MCF 10A (cell line): Measurements from ENCODE around the gene GPR78. TPM values are rescaled to one million over a fixed set of nuclear protein-coding genes. Genes with fewer than 3 reads are reported as not detected.

Source experiments
- BruUV-seq: library from RNA; stranded (reverse); fragments of 400-500 nt; replicated peaks from 2 replicates; lab custom pipeline; 2021; lab: Mats Ljungman, UMichigan
- CTCF ChIA-PET: fragments of 300-600 bp; sonication (Branson Sonifier 250); formaldehyde crosslinking; extraction: SDS; loops from one replicate; lab custom pipeline; 2021; ENCODE audit warnings: antibody characterized with exemption, inconsistent platforms; lab: Yijun Ruan, JAX
- POLR2A ChIA-PET: fragments of 300-600, 350-650 bp; sonication (Branson Sonifier 250); formaldehyde crosslinking; extraction: SDS; loops from one replicate; lab custom pipeline; 2020; ENCODE audit warnings: antibody characterized with exemption, inconsistent platforms; lab: Yijun Ruan, JAX
- DNase-seq: peaks from one replicate; pipeline ENCODE4 v3.0.0-alpha.2; 2018; ENCODE audit not compliant: unreplicated experiment
- H3K27ac Mint-ChIP-seq: one replicate; pipeline ENCODE4 v1.8.0; 2022; ENCODE audit warnings: mild to moderate bottlenecking, low read depth, mixed read lengths; ENCODE audit not compliant: unreplicated experiment
- H3K27me3 Mint-ChIP-seq: one replicate; pipeline ENCODE4 v1.8.0; 2022; ENCODE audit warnings: mixed read lengths; ENCODE audit not compliant: insufficient read depth, unreplicated experiment
- H3K36me3 Mint-ChIP-seq: one replicate; pipeline ENCODE4 v1.8.0; 2022; ENCODE audit warnings: mild to moderate bottlenecking, moderate library complexity, mixed read lengths; ENCODE audit not compliant: insufficient read depth, unreplicated experiment
- H3K4me1 Mint-ChIP-seq: one replicate; pipeline ENCODE4 v1.8.0; 2022; ENCODE audit warnings: mixed read lengths; ENCODE audit not compliant: insufficient read depth, unreplicated experiment
- H3K4me3 Mint-ChIP-seq: one replicate; pipeline ENCODE4 v1.8.0; 2022; ENCODE audit warnings: mild to moderate bottlenecking, moderate library complexity, mixed read lengths; ENCODE audit not compliant: unreplicated experiment
- H3K9me3 Mint-ChIP-seq: one replicate; pipeline ENCODE4 v1.8.0; 2022; ENCODE audit warnings: mixed read lengths; ENCODE audit not compliant: unreplicated experiment
- CTCF ChIP-seq: fragments of 200-600 bp; IDR thresholded peaks from one replicate; pipeline ENCODE4 v1.8.0; 2022; ENCODE audit warnings: antibody characterized with exemption, mild to moderate bottlenecking; ENCODE audit not compliant: unreplicated experiment
- intact Hi-C: fragments of 100-400 bp; cut with micrococcal nuclease; formaldehyde crosslinking; loops from 2 replicates; pipeline ENCODE4 v1.14.1; 2022
- total RNA-seq: library from RNA; stranded (reverse); gene quantifications from 2 replicates; pipeline ENCODE4 v1.2.3, GENCODE V29; 2022

The GPR78 gene
- total RNA-seq, 1 experiment from 2014 or later, result not detected

GRCh38 chr4:8549352-8549931 lies 30.8 kb upstream of the GPR78 start:
- H3K36me3 Mint-ChIP-seq, result no peaks in the 10 kb centered on the region
- DNase-seq, result no peak
- no peak for TF ChIP-seq CTCF
- H3K9me3 Mint-ChIP-seq, result no peaks in the 10 kb centered on the region
- no peak overlapping the region for H3K4me3 Mint-ChIP-seq
- no peak overlapping the region for H3K27ac Mint-ChIP-seq
- no peaks in the 10 kb centered on the region for H3K27me3 Mint-ChIP-seq
- intact Hi-C loops, result no loop called here
- H3K4me1 Mint-ChIP-seq, result peaks cover 6% of the 10 kb centered on the region
- POLR2A ChIA-PET, result no interaction called here
- CTCF ChIA-PET, result interaction anchor here (0.6 to 1.0 kb wide), 2 partner anchors 38 to 368 kb away, joined by 3 read pairs; no protein-coding TSS in a partner anchor
- no TSS peak for BruUV-seq

GRCh38 chr4:8550691-8551090 lies 29.5 kb upstream of the GPR78 start:
- no peak overlapping the region for H3K27ac Mint-ChIP-seq
- peaks cover 6% of the 10 kb centered on the region for H3K4me1 Mint-ChIP-seq
- H3K4me3 Mint-ChIP-seq, result no peak overlapping the region
- intact Hi-C loops, result no loop called here
- no TSS peak for BruUV-seq
- POLR2A ChIA-PET, result no interaction called here
- CTCF ChIA-PET, result interaction anchor here (0.6 kb wide), 2 partner anchors 24 to 94 kb away, joined by 3 read pairs; no protein-coding TSS in a partner anchor
- H3K36me3 Mint-ChIP-seq, result no peaks in the 10 kb centered on the region
- no peaks in the 10 kb centered on the region for H3K9me3 Mint-ChIP-seq
- no peak for TF ChIP-seq CTCF
- no peaks in the 10 kb centered on the region for H3K27me3 Mint-ChIP-seq
- no peak for DNase-seq

- no peaks in the 10 kb centered on the region for H3K36me3 Mint-ChIP-seq
- no peaks in the 10 kb centered on the region for H3K9me3 Mint-ChIP-seq
- H3K4me3 Mint-ChIP-seq, result no peak overlapping the region
- intact Hi-C loops, result no loop called here
- ChIA-PET POLR2A (no interaction called here), CTCF (interaction anchor here (1.3 kb wide), 1 partner anchor 84 kb away, joined by 3 read pairs; no protein-coding TSS in a partner anchor)
- no peaks in the 10 kb centered on the region for H3K27me3 Mint-ChIP-seq
- no TSS peak for BruUV-seq
- H3K4me1 Mint-ChIP-seq, result peaks cover 6% of the 10 kb centered on the region
- TF ChIP-seq CTCF, result no peak
- H3K27ac Mint-ChIP-seq, result no peak overlapping the region
- DNase-seq, result no peak
Observed at GRCh38 chr4:8552024-8552423, 28.2 kb upstream of the GPR78 start.

- Mint-ChIP-seq H3K27me3 (no peaks in the 10 kb centered on the region), H3K36me3 (no peaks in the 10 kb centered on the region), H3K4me1 (peaks cover under 1% of the 10 kb centered on the region), H3K4me3 (no peak overlapping the region), H3K9me3 (no peaks in the 10 kb centered on the region), H3K27ac (no peak overlapping the region)
- no peak for DNase-seq
- TF ChIP-seq CTCF, result no peak
- intact Hi-C loops, result no loop called here
- CTCF ChIA-PET, result interaction anchor here (1.3 kb wide), 1 partner anchor 84 kb away, joined by 3 read pairs; no protein-coding TSS in a partner anchor
- POLR2A ChIA-PET, result interaction anchor here (0.7 kb wide), 1 partner anchor 11 kb away, joined by 4 read pairs; no protein-coding TSS in a partner anchor
- no TSS peak for BruUV-seq
Observed at GRCh38 chr4:8552581-8553205, 27.5 kb upstream of the GPR78 start.
